ENCODE results near the gene LRSAM1. TPM values are rescaled to one million over a fixed set of nuclear protein-coding genes. Genes with fewer than 3 reads are reported as not detected.

The LRSAM1 gene
- total RNA-seq, 3 donors from 2014 or later = 16.8 to 29.0 (median 17.9) TPM

GRCh38 chr9:127539259-127539981 is 88.1 kb downstream of the LRSAM1 start:
- TF ChIP-seq CTCF (IDR thresholded peaks at IDR 0.05) = no peak
- peaks cover 29% of the 10 kb centered on the region for H3K4me1 ChIP-seq (ENCODE audit: low read depth)
- no peak for DNase-seq
- ATAC-seq = no peak
- no peak overlapping the region for H3K4me3 ChIP-seq
- H3K9me3 ChIP-seq = no peaks in the 10 kb centered on the region
- intact Hi-C loops (cut with DNase I, micrococcal nuclease) = no loop called here
- H3K36me3 ChIP-seq (ENCODE audit: low read depth) = no peaks in the 10 kb centered on the region

GRCh38 chr9:127539982-127540663 is 88.8 kb downstream of the LRSAM1 start:
- no peaks in the 10 kb centered on the region for H3K9me3 ChIP-seq

GRCh38 chr9:127540664-127541041 is 89.3 kb downstream of the LRSAM1 start:
- TF ChIP-seq CTCF (IDR thresholded peaks at IDR 0.05) = no peak
- DNase-seq (no peak), ATAC-seq (no peak)
- intact Hi-C loops (cut with DNase I, micrococcal nuclease) = no loop called here
- no peaks in the 10 kb centered on the region for H3K36me3 ChIP-seq (ENCODE audit: low read depth)
- no peaks in the 10 kb centered on the region for H3K9me3 ChIP-seq
- H3K4me1 ChIP-seq (ENCODE audit: low read depth) = peaks cover 41% of the 10 kb centered on the region
- no peak overlapping the region for H3K4me3 ChIP-seq

More at GRCh38 chr9:127539982-127540663, 88.8 kb downstream of the LRSAM1 start:
- no peak for TF ChIP-seq CTCF (IDR thresholded peaks at IDR 0.05)
- ATAC-seq (no peak), DNase-seq (no peak)
- H3K36me3 ChIP-seq (ENCODE audit: low read depth) = no peaks in the 10 kb centered on the region
- intact Hi-C loops (cut with DNase I, micrococcal nuclease) = no loop called here
- H3K4me3 ChIP-seq = no peak overlapping the region
- H3K4me1 ChIP-seq (ENCODE audit: low read depth) = peaks cover 36% of the 10 kb centered on the region

- H3K9me3 ChIP-seq = no peaks in the 10 kb centered on the region
- TF ChIP-seq CTCF (IDR thresholded peaks at IDR 0.05) = no peak
- intact Hi-C loops (cut with DNase I, micrococcal nuclease) = no loop called here
- H3K36me3 ChIP-seq (ENCODE audit: low read depth) = no peaks in the 10 kb centered on the region
- H3K4me1 ChIP-seq (ENCODE audit: low read depth) = peaks cover 47% of the 10 kb centered on the region
- H3K4me3 ChIP-seq = no peak overlapping the region
- no peak for ATAC-seq
- DNase-seq = no peak
These were observed 89.9 kb downstream of the LRSAM1 start for GRCh38 chr9:127541176-127541575.

- Histone ChIP-seq H3K4me3 (no peak overlapping the region), H3K9me3 (no peaks in the 10 kb centered on the region), H3K36me3 (ENCODE audit: low read depth) (no peaks in the 10 kb centered on the region), H3K4me1 (ENCODE audit: low read depth) (peaks cover 53% of the 10 kb centered on the region)
- intact Hi-C loops (cut with DNase I, micrococcal nuclease) = no loop called here
- no peak for DNase-seq
- ATAC-seq = no peak
- no peak for TF ChIP-seq CTCF (IDR thresholded peaks at IDR 0.05)
These were observed 90.6 kb downstream of the LRSAM1 start for GRCh38 chr9:127541865-127542264.
